Naive thymus-derived CD4-positive, alpha-beta T cell (primary cell): ENCODE results near the gene TMEM167A. TPM values are rescaled to one million over a fixed set of nuclear protein-coding genes. Genes with fewer than 3 reads are reported as not detected.
A peak's percentile ranks its signal among the peaks of the same experiment; 100 is the strongest.

Experiments used
- ATAC-seq: fragments of 150-1000 bp; cut with Tn5 transposase; 2 replicates; pipeline ENCODE4 v1.10.0; 2021; ENCODE audit warnings: mild to moderate bottlenecking, moderate library complexity
- CTCF ChIA-PET: fragments of 350-600 bp; sonication (Branson Sonifier 250); formaldehyde crosslinking; loops from one replicate; lab custom pipeline; 2021; ENCODE audit warnings: antibody characterized with exemption; lab: Charles Lee
- POLR2A ChIA-PET: fragments of 350-600 bp; sonication (Branson Sonifier 250); formaldehyde crosslinking; loops from one replicate; lab custom pipeline; 2021; ENCODE audit warnings: antibody characterized with exemption, inconsistent platforms; lab: Charles Lee
- DNase-seq, 9 donors: peaks; one replicate each; pipeline versions ENCODE4 v3.0.0 to v3.0.0-alpha.2; 2020 to 2022; ENCODE audit warnings: mixed read lengths in 1 of 9
- H3K27ac ChIP-seq: one replicate; pipeline ENCODE4 v1.7.0; 2013; ENCODE audit warnings: mild to moderate bottlenecking, low read depth, low read length, moderate library complexity
- H3K27me3 ChIP-seq, 2 donors: one replicate each; pipeline ENCODE4 v1.7.0; 2013; ENCODE audit warnings: low read length in 2 of 2, mild to moderate bottlenecking in 2 of 2, moderate library complexity in 2 of 2; ENCODE audit not compliant: control insufficient read depth in 2 of 2, insufficient read depth in 2 of 2
- H3K36me3 ChIP-seq, 3 experiments: 1 replicate in 2 of 3; 2 replicates in 1 of 3; pipeline ENCODE4 v1.7.0; 2013; ENCODE audit warnings: low read length in 3 of 3, mild to moderate bottlenecking in 3 of 3, moderate library complexity in 1 of 3; ENCODE audit not compliant: insufficient read depth in 3 of 3, control insufficient read depth in 2 of 3
- H3K4me1 ChIP-seq, 2 donors: one replicate each; pipeline ENCODE4 v1.7.0; 2013; ENCODE audit warnings: low read length in 2 of 2, mild to moderate bottlenecking in 2 of 2, moderate library complexity in 1 of 2; ENCODE audit not compliant: control insufficient read depth in 2 of 2, insufficient read depth in 2 of 2
- H3K4me3 ChIP-seq: 2 replicates; pipeline ENCODE4 v1.7.0; 2013; ENCODE audit warnings: mild to moderate bottlenecking, low read length
- H3K9me3 ChIP-seq, 3 experiments: 1 replicate in 2 of 3; 2 replicates in 1 of 3; pipeline ENCODE4 v1.7.0; 2013; ENCODE audit warnings: low read length in 3 of 3; ENCODE audit not compliant: control insufficient read depth in 2 of 3
- H3K27ac Mint-ChIP-seq, 9 donors: one replicate each; pipeline ENCODE4 v1.8.0; 2020 to 2022; ENCODE audit warnings: mixed read lengths in 9 of 9, mild to moderate bottlenecking in 8 of 9, moderate library complexity in 5 of 9, inconsistent platforms in 2 of 9
- H3K27me3 Mint-ChIP-seq, 5 donors: one replicate each; pipeline ENCODE4 v1.8.0; 2021 to 2022; ENCODE audit warnings: mixed read lengths in 5 of 5, mild to moderate bottlenecking in 1 of 5
- H3K36me3 Mint-ChIP-seq, 5 donors: one replicate each; pipeline ENCODE4 v1.8.0; 2020 to 2022; ENCODE audit warnings: mixed read lengths in 5 of 5, mild to moderate bottlenecking in 3 of 5, inconsistent platforms in 1 of 5
- H3K4me1 Mint-ChIP-seq, 7 donors: one replicate each; pipeline ENCODE4 v1.8.0; 2020 to 2022; ENCODE audit warnings: mixed read lengths in 7 of 7, mild to moderate bottlenecking in 3 of 7, inconsistent platforms in 1 of 7
- H3K4me3 Mint-ChIP-seq, 10 donors: one replicate each; pipeline ENCODE4 v1.8.0; 2020 to 2022; ENCODE audit warnings: mild to moderate bottlenecking in 10 of 10, mixed read lengths in 10 of 10, moderate library complexity in 6 of 10, inconsistent platforms in 2 of 10
- H3K9me3 Mint-ChIP-seq, 11 donors: one replicate each; pipeline ENCODE4 v1.8.0; 2020 to 2022; ENCODE audit warnings: mixed read lengths in 11 of 11, mild to moderate bottlenecking in 4 of 11, inconsistent platforms in 1 of 11, moderate library complexity in 1 of 11
- intact Hi-C, 2 donors: fragments of 100-400 bp; cut with micrococcal nuclease; formaldehyde crosslinking; loops; one replicate each; pipeline ENCODE4 v1.15.1; 2023
- polyA plus RNA-seq, 2 donors: library from polyadenylated mRNA; unstranded; fragments of 300-500 nt; fragmentation: Illumina TruSeq; gene quantifications; one replicate each; pipeline ENCODE4 v1.2.3, GENCODE V29; 2021
- total RNA-seq, 6 experiments: library from RNA in 5 of 6; stranded (reverse) in 5 of 6; gene quantifications; 1 replicate in 5 of 6; 2 replicates in 1 of 6; pipeline ENCODE4 v1.2.3 and lab custom pipeline; 2021 to 2026

The TMEM167A gene
- total RNA-seq (10 to 100 TPM; 39.5 to 73.4 (median 42.3) TPM), polyA plus RNA-seq (10 to 100 TPM; 28.6 to 49.8 TPM), total RNA-seq (lab: John Stamatoyannopoulos, UW) (37.7 reads per million, percentile 65 among the genes with 10 or more reads in this experiment)

- no peaks in the 10 kb centered on the region for H3K27me3 ChIP-seq
- ATAC-seq (peak; percentile 99), DNase-seq (peak; percentile 71 to 97 (median 94))
- POLR2A ChIA-PET: interaction anchor here (0.6 to 4.1 kb wide), 4 partner anchors 9 to 799 kb away, joined by 3 to 15 read pairs (median 5); partner anchors contain the start of gene RPS23
- H3K4me1 ChIP-seq: peaks cover 5 to 16% of the 10 kb centered on the region in 2 donors
- Mint-ChIP-seq H3K27ac (peak within 1 kb of the TSS; percentile 95 to 99 (median 97)), H3K27me3 (no peaks in the 10 kb centered on the region), H3K4me3 (peak within 1 kb of the TSS; percentile 93 to 99 (median 98)), H3K36me3 (peaks cover 7 to 22% (median 17%) of the 10 kb centered on the region in 5 donors), H3K4me1 (peaks cover 35 to 65% (median 62%) of the 10 kb centered on the region in 7 donors), H3K9me3 (peaks cover 0 to 2% (median 0%) of the 10 kb centered on the region in 11 donors)
- peaks cover 0 to 4% (median 0%) of the 10 kb centered on the region in 3 experiments for H3K36me3 ChIP-seq
- peak within 1 kb of the TSS; percentile 83 for H3K27ac ChIP-seq
- H3K9me3 ChIP-seq: no peaks in the 10 kb centered on the region
- H3K4me3 ChIP-seq: peak within 1 kb of the TSS; percentile 78
- CTCF ChIA-PET: no interaction called here
- intact Hi-C loops: loop anchor here (1.0 to 10.0 kb wide), 11 partner anchors 16 to 1780 kb away; partner anchors contain the start of genes RPS23 (in 2 of the 2), SSBP2 (in 2 of the 2) and ZCCHC9 (in 2 of the 2)
Measured at GRCh38 chr5:83076742-83077661, at the start of gene TMEM167A, which contains the start of gene XRCC4. TMEM167A (minus strand) TSS chr5:83077394; CDS start chr5:83077323, 71 bp downstream. XRCC4 (plus strand) TSS chr5:83077547; CDS start chr5:83104920, 27,373 bp downstream.

- Histone ChIP-seq H3K4me1 (no peaks in the 10 kb centered on the region), H3K9me3 (no peaks in the 10 kb centered on the region), H3K4me3 (no peak overlapping the region), H3K27ac (no peak overlapping the region), H3K36me3 (no peaks in the 10 kb centered on the region), H3K27me3 (no peaks in the 10 kb centered on the region)
- Mint-ChIP-seq H3K4me3 (no peak overlapping the region), H3K36me3 (peaks cover 9 to 42% (median 17%) of the 10 kb centered on the region in 5 donors), H3K4me1 (no peaks in the 10 kb centered on the region), H3K27me3 (no peaks in the 10 kb centered on the region), H3K9me3 (peaks cover 4 to 42% (median 12%) of the 10 kb centered on the region in 11 donors), H3K27ac (no peak overlapping the region)
- ChIA-PET POLR2A (no interaction called here), CTCF (no interaction called here)
- DNase-seq: no peak
- no peak for ATAC-seq
- intact Hi-C loops: no loop called here
Measured at GRCh38 chr5:83126501-83126900, 49.3 kb upstream of the TMEM167A start.

GRCh38 chr5:83125560-83125959 is 48.4 kb upstream of the TMEM167A start:
- Histone ChIP-seq H3K4me1 (no peaks in the 10 kb centered on the region), H3K9me3 (no peaks in the 10 kb centered on the region), H3K27ac (no peak overlapping the region), H3K36me3 (no peaks in the 10 kb centered on the region), H3K27me3 (no peaks in the 10 kb centered on the region), H3K4me3 (no peak overlapping the region)
- intact Hi-C loops: no loop called here
- POLR2A ChIA-PET: no interaction called here
- peaks cover 9 to 40% (median 14%) of the 10 kb centered on the region in 5 donors for H3K36me3 Mint-ChIP-seq
- peaks cover 0 to 33% (median 12%) of the 10 kb centered on the region in 11 donors for H3K9me3 Mint-ChIP-seq
- CTCF ChIA-PET: no interaction called here
- no peaks in the 10 kb centered on the region for H3K4me1 Mint-ChIP-seq
- DNase-seq (no peak), ATAC-seq (no peak)
- no peak overlapping the region for H3K4me3 Mint-ChIP-seq
- H3K27ac Mint-ChIP-seq: no peak overlapping the region
- no peaks in the 10 kb centered on the region for H3K27me3 Mint-ChIP-seq

GRCh38 chr5:83124593-83124992 is 47.4 kb upstream of the TMEM167A start:
- peaks cover 0 to 25% (median 8%) of the 10 kb centered on the region in 11 donors for H3K9me3 Mint-ChIP-seq
- peaks cover 9 to 36% (median 14%) of the 10 kb centered on the region in 5 donors for H3K36me3 Mint-ChIP-seq
- Histone ChIP-seq H3K27me3 (no peaks in the 10 kb centered on the region), H3K36me3 (no peaks in the 10 kb centered on the region), H3K4me1 (no peaks in the 10 kb centered on the region), H3K4me3 (no peak overlapping the region), H3K9me3 (no peaks in the 10 kb centered on the region), H3K27ac (no peak overlapping the region)
- POLR2A ChIA-PET: no interaction called here
- H3K27me3 Mint-ChIP-seq: no peaks in the 10 kb centered on the region
- H3K4me1 Mint-ChIP-seq: no peaks in the 10 kb centered on the region
- no peak overlapping the region for H3K27ac Mint-ChIP-seq
- DNase-seq (no peak), ATAC-seq (no peak)
- intact Hi-C loops: no loop called here
- CTCF ChIA-PET: no interaction called here
- no peak overlapping the region for H3K4me3 Mint-ChIP-seq

- Histone ChIP-seq H3K4me1 (no peaks in the 10 kb centered on the region), H3K4me3 (no peak overlapping the region), H3K27ac (no peak overlapping the region), H3K27me3 (no peaks in the 10 kb centered on the region), H3K36me3 (no peaks in the 10 kb centered on the region), H3K9me3 (peaks cover 0 to 3% (median 0%) of the 10 kb centered on the region in 3 experiments)
- ATAC-seq: no peak
- H3K4me3 Mint-ChIP-seq: no peak overlapping the region
- no peaks in the 10 kb centered on the region for H3K4me1 Mint-ChIP-seq
- ChIA-PET CTCF (no interaction called here), POLR2A (no interaction called here)
- no peak overlapping the region for H3K27ac Mint-ChIP-seq
- H3K9me3 Mint-ChIP-seq: peaks cover 2 to 16% (median 6%) of the 10 kb centered on the region in 11 donors
- intact Hi-C loops: no loop called here
- no peaks in the 10 kb centered on the region for H3K27me3 Mint-ChIP-seq
- DNase-seq: no peak
- H3K36me3 Mint-ChIP-seq: peaks cover 0 to 45% (median 27%) of the 10 kb centered on the region in 5 donors
Measured at GRCh38 chr5:83118976-83119375, 41.8 kb upstream of the TMEM167A start.

- no peaks in the 10 kb centered on the region for H3K4me1 Mint-ChIP-seq
- ChIA-PET CTCF (no interaction called here), POLR2A (no interaction called here)
- H3K27ac ChIP-seq: no peak overlapping the region
- no peaks in the 10 kb centered on the region for H3K4me1 ChIP-seq
- no peak for ATAC-seq
- H3K9me3 ChIP-seq: peaks cover 0 to 3% (median 0%) of the 10 kb centered on the region in 3 experiments
- H3K27me3 Mint-ChIP-seq: no peaks in the 10 kb centered on the region
- no peak for DNase-seq
- H3K27ac Mint-ChIP-seq: no peak overlapping the region
- H3K9me3 Mint-ChIP-seq: peaks cover 3 to 16% (median 6%) of the 10 kb centered on the region in 11 donors
- peaks cover 0 to 50% (median 30%) of the 10 kb centered on the region in 5 donors for H3K36me3 Mint-ChIP-seq
- intact Hi-C loops: no loop called here
- no peak overlapping the region for H3K4me3 Mint-ChIP-seq
- no peak overlapping the region for H3K4me3 ChIP-seq
- H3K36me3 ChIP-seq: no peaks in the 10 kb centered on the region
- H3K27me3 ChIP-seq: no peaks in the 10 kb centered on the region
Measured at GRCh38 chr5:83118471-83118870, 41.3 kb upstream of the TMEM167A start.
